Lung (tissue), 12 donors: Measurements from ENCODE around the gene TRMT2A. TPM values are rescaled to one million over a fixed set of nuclear protein-coding genes. Genes with fewer than 3 reads are reported as not detected.
A peak's percentile ranks its signal among the peaks of the same experiment; 100 is the strongest.

Experiments
- ATAC-seq: fragments of 200-7000 bp; cut with Tn5 transposase; one replicate; pipeline ENCODE4 v1.9.1; 2020; ENCODE audit warnings: moderate number of reproducible peaks; ENCODE audit not compliant: insufficient read depth, low FRiP score
- DNase-seq, 3 donors: peaks; one replicate each; pipeline ENCODE4 v3.0.0-alpha.2; 2013 to 2017
- H3K27ac ChIP-seq, 2 donors: one replicate each; pipeline ENCODE4 v1.5.1; 2013; ENCODE audit warnings: mild to moderate bottlenecking in 2 of 2, moderate library complexity in 2 of 2, control low read depth in 1 of 2, inconsistent platforms in 1 of 2, low read depth in 1 of 2, low read length in 1 of 2
- H3K27me3 ChIP-seq, 3 donors: one replicate each; pipeline ENCODE4 v1.5.1; 2013; ENCODE audit warnings: low read length in 2 of 3; ENCODE audit not compliant: control insufficient read depth in 3 of 3, insufficient read depth in 3 of 3
- H3K36me3 ChIP-seq, 4 donors: one replicate each; pipeline ENCODE4 v1.5.1; 2013; ENCODE audit warnings: low read length in 4 of 4, mild to moderate bottlenecking in 1 of 4, moderate library complexity in 1 of 4; ENCODE audit not compliant: control insufficient read depth in 4 of 4, insufficient read depth in 4 of 4
- H3K4me1 ChIP-seq, 5 donors: one replicate each; pipeline ENCODE4 v1.5.1; 2013; ENCODE audit warnings: low read length in 5 of 5, mild to moderate bottlenecking in 2 of 5, moderate library complexity in 1 of 5; ENCODE audit not compliant: control insufficient read depth in 5 of 5, insufficient read depth in 5 of 5
- H3K4me3 ChIP-seq: one replicate; pipeline ENCODE4 v1.5.1; 2013; ENCODE audit warnings: mild to moderate bottlenecking, control low read depth, moderate library complexity
- H3K9ac ChIP-seq, 2 donors: one replicate each; pipeline ENCODE4 v1.5.1; 2013; ENCODE audit warnings: low read length in 2 of 2, control low read depth in 1 of 2; ENCODE audit not compliant: insufficient read depth in 1 of 2
- H3K9me3 ChIP-seq, 4 donors: one replicate each; pipeline ENCODE4 v1.5.1; 2013; ENCODE audit warnings: low read length in 3 of 4, mild to moderate bottlenecking in 1 of 4, moderate library complexity in 1 of 4; ENCODE audit not compliant: control insufficient read depth in 4 of 4, insufficient read depth in 3 of 4
- CTCF ChIP-seq: IDR thresholded peaks from 2 replicates; pipeline ENCODE4 v1.5.1; 2012; ENCODE audit warnings: mild to moderate bottlenecking; ENCODE audit errors: control extremely low read depth, extremely low read depth
- WGBS, 2 donors: extraction: QIAGEN DNeasy Blood & Tissue Kit; methylation state at CpG; one replicate each; pipeline ENCODE4 v1.1.7; 2013; 5-methylcytosine and 5-hydroxymethylcytosine counted together
- polyA plus RNA-seq, 2 donors: library from polyadenylated mRNA; stranded (reverse); fragments of 200-250 nt; gene quantifications; one replicate each; pipeline ENCODE4 v1.2.1, GENCODE V29; 2013
- total RNA-seq, 2 donors: library from RNA; depleted of rRNA in 1 of 2; stranded (reverse); fragments of >200 nt in 1 of 2; gene quantifications; one replicate each; pipeline ENCODE4 v1.2.1, GENCODE V29; 2014 to 2021
- donor health status: control.
- donor health status: control.
- donor health status: Bipolar disorder and iron deficiency.
- donor health status: healthy.
- donor health status: DM: yes; HTN: yes; CAD: no.

Gene TRMT2A
- total and polyA plus RNA-seq, 4 donors: 37.5 to 71.1 (median 55.4) TPM

GRCh38 chr22:20128902-20129746 lies 12.1 kb upstream of the TRMT2A start:
- 47 to 52% methylated on average over 18 of the region's 18 CpGs for WGBS, 2 donors
- H3K9ac ChIP-seq: no peak overlapping the region
- no peak for ATAC-seq
- H3K27ac ChIP-seq: peak overlapping the region; percentile 9 to 23
- H3K36me3 ChIP-seq: peaks cover 0 to 26% (median 2%) of the 10 kb centered on the region in 4 donors
- H3K4me3 ChIP-seq: no peak overlapping the region
- DNase-seq: no peak
- peaks cover 0 to 15% (median 5%) of the 10 kb centered on the region in 5 donors for H3K4me1 ChIP-seq
- peak; percentile 2 for TF ChIP-seq CTCF
- H3K27me3 ChIP-seq: no peaks in the 10 kb centered on the region
- no peaks in the 10 kb centered on the region for H3K9me3 ChIP-seq

DNA sequence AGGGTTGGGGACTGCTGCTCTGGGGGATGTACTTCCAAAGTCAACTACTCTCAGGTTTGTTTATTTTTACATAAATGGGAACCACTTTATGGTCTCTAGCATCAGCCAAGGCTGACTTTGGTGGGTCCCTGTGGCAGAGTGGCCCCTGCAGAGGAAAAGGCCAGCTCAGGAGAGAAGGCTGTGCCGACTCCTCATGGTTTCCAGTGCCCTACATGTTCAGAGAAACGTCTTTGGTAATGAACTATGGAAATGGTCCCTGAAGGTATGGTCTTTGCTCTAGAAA lies 11.5 kb upstream of the TRMT2A start:
- Histone ChIP-seq H3K27me3 (no peaks in the 10 kb centered on the region), H3K36me3 (peaks cover 0 to 32% (median 3%) of the 10 kb centered on the region in 4 donors), H3K9me3 (no peaks in the 10 kb centered on the region), H3K9ac (no peak overlapping the region), H3K4me1 (peaks cover 0 to 13% (median 5%) of the 10 kb centered on the region in 5 donors), H3K27ac (peak overlapping the region in 1 of 2 donors; percentile 23), H3K4me3 (no peak overlapping the region)
- 63 to 74% methylated on average over 2 of the region's 2 CpGs for WGBS, 2 donors
- ATAC-seq (no peak), DNase-seq (no peak)
- no peak for TF ChIP-seq CTCF

DNA sequence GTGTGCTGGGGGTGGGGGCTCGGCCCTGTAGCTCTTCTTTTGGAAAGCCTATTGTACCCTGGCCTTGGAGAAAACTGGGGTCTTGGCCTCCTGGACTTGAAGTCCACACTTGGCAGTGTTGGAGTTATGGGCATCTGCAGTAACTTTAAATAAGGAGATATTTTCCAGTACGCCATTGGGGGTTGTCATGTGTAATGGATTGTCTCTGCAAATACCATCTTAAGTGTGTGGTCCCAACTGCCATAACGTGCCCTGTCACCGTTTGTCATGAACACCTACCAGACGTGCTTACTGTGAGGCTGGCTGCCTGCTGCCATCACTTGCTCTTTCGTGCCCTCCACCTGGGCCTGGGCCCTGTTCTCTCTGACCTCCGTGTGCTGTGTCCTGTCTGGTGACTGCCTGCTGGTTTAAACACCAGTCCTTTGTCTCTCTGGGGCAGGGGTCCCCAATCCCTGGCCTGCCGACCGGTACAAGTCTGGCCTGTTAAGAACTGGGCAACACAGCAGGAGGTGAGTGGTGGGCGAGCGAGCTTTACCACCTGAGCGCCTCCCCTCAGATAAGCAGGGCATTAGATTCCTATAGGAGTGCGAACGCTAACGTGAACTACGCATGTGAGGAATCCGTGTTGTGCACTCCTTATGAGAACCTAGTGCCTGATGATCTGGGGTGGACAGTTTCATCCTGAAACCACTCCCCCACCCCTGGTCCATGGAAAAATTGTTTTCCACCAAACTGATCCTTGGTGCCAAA lies 11.0 kb upstream of the TRMT2A start:
- TF ChIP-seq CTCF: no peak
- H3K27ac ChIP-seq: no peak overlapping the region
- WGBS, 2 donors: 76 to 88% methylated on average over 17 of the region's 17 CpGs
- no peak overlapping the region for H3K4me3 ChIP-seq
- no peak for DNase-seq
- no peaks in the 10 kb centered on the region for H3K9me3 ChIP-seq
- H3K27me3 ChIP-seq: no peaks in the 10 kb centered on the region
- no peak overlapping the region for H3K9ac ChIP-seq
- no peak for ATAC-seq
- H3K36me3 ChIP-seq: peaks cover 0 to 35% (median 3%) of the 10 kb centered on the region in 4 donors
- peaks cover 0 to 13% (median 5%) of the 10 kb centered on the region in 5 donors for H3K4me1 ChIP-seq
